WTC11 (cell line): ENCODE results near the gene AZIN2. TPM values are rescaled to one million over a fixed set of nuclear protein-coding genes. Genes with fewer than 3 reads are reported as not detected.

ENCODE experiments used
- ATAC-seq: fragments of 200-7000 bp; cut with Tn5 transposase; 2 replicates; pipeline ENCODE4 v1.10.0; 2021; ENCODE audit warnings: mild to moderate bottlenecking, moderate library complexity
- CTCF ChIA-PET: fragments of 300-600 bp; sonication (Branson Sonifier 250); formaldehyde crosslinking; loops from one replicate; lab custom pipeline; 2021; ENCODE audit warnings: antibody characterized with exemption; lab: Charles Lee
- POLR2A ChIA-PET: fragments of 350-600 bp; sonication (Branson Sonifier 250); formaldehyde crosslinking; loops from one replicate; lab custom pipeline; 2021; ENCODE audit warnings: antibody characterized with exemption; lab: Charles Lee
- DNase-seq: peaks from one replicate; pipeline ENCODE4 v3.0.0; 2021; ENCODE audit warnings: low spot score
- H3K27ac Mint-ChIP-seq: 2 replicates; pipeline ENCODE4 v1.8.0; 2021; ENCODE audit warnings: mixed read lengths
- H3K27me3 Mint-ChIP-seq: 2 replicates; pipeline ENCODE4 v1.8.0; 2021; ENCODE audit warnings: low read depth, mild to moderate bottlenecking, moderate library complexity, mixed read lengths
- H3K36me3 Mint-ChIP-seq: 2 replicates; pipeline ENCODE4 v1.8.0; 2021; ENCODE audit warnings: mixed read lengths
- H3K4me1 Mint-ChIP-seq: 2 replicates; pipeline ENCODE4 v1.8.0; 2022; ENCODE audit warnings: mixed read lengths
- H3K4me3 Mint-ChIP-seq: 2 replicates; pipeline ENCODE4 v1.8.0; 2021; ENCODE audit warnings: mild to moderate bottlenecking, moderate library complexity, mixed read lengths
- H3K9me3 Mint-ChIP-seq: 2 replicates; pipeline ENCODE4 v1.8.0; 2021; ENCODE audit warnings: mixed read lengths
- ATF1 ChIP-seq: sonication (generic); formaldehyde crosslinking; IDR thresholded peaks from 2 replicates; pipeline ENCODE4 v1.8.1; 2023; ENCODE audit warnings: mild to moderate bottlenecking, moderate library complexity, missing genetic modification reagents
- FOXP1 ChIP-seq: sonication (generic); formaldehyde crosslinking; IDR thresholded peaks from 2 replicates; pipeline ENCODE4 v1.8.0; 2022; ENCODE audit warnings: missing genetic modification reagents, mild to moderate bottlenecking, moderate library complexity, borderline replicate concordance
- GABPB1 ChIP-seq: sonication (generic); formaldehyde crosslinking; IDR thresholded peaks from 2 replicates; pipeline ENCODE4 v1.8.1; 2023; ENCODE audit warnings: mild to moderate bottlenecking, missing genetic modification reagents
- JUN ChIP-seq: sonication (generic); formaldehyde crosslinking; IDR thresholded peaks from 2 replicates; pipeline ENCODE4 v1.8.0; 2023; ENCODE audit warnings: mild to moderate bottlenecking, missing genetic modification reagents
- RORB ChIP-seq: fragments of 250-450 bp; sonication (Bioruptor Pico); IDR thresholded peaks from 2 replicates; pipeline ENCODE4 v1.9.0; 2021; ENCODE audit warnings: mild to moderate bottlenecking
- SMAD4 ChIP-seq: sonication (generic); formaldehyde crosslinking; IDR thresholded peaks from 2 replicates; pipeline ENCODE4 v1.8.0; 2022; ENCODE audit warnings: mild to moderate bottlenecking, missing genetic modification reagents
- SP1 ChIP-seq: sonication (generic); formaldehyde crosslinking; conservative IDR thresholded peaks from 2 replicates; pipeline ENCODE4 v1.8.1; 2022; ENCODE audit warnings: missing genetic modification reagents
- ZNF138 ChIP-seq: sonication (generic); formaldehyde crosslinking; conservative IDR thresholded peaks from 2 replicates; pipeline ENCODE4 v1.8.1; 2022; ENCODE audit warnings: mild to moderate bottlenecking, moderate library complexity, missing genetic modification reagents
- ZNF416 ChIP-seq: fragments of 250-450 bp; sonication (Bioruptor Pico); IDR thresholded peaks from 2 replicates; pipeline ENCODE4 v1.9.0; 2021; ENCODE audit warnings: mild to moderate bottlenecking, inconsistent platforms
- ZNF423 ChIP-seq: fragments of 250-450 bp; sonication (Bioruptor Pico); IDR thresholded peaks from 2 replicates; pipeline ENCODE4 v2.1.2; 2022; ENCODE audit warnings: mild to moderate bottlenecking, moderate library complexity
- ZNF671 ChIP-seq: fragments of 250-450 bp; sonication (Bioruptor Pico); IDR thresholded peaks from 2 replicates; pipeline ENCODE4 v1.8.0; 2021; ENCODE audit warnings: mild to moderate bottlenecking
- total RNA-seq: library from RNA; stranded (reverse); gene quantifications from 3 replicates; pipeline ENCODE4 v1.2.3, GENCODE V29; 2021
- TF ChIP-seq, protein P1 (sequence below): sonication (generic); formaldehyde crosslinking; IDR thresholded peaks from 2 replicates; pipeline ENCODE4 v1.8.1; 2023; ENCODE audit warnings: mild to moderate bottlenecking, missing genetic modification reagents, moderate library complexity
- TF ChIP-seq, protein P2 (sequence below): sonication (generic); formaldehyde crosslinking; IDR thresholded peaks from 2 replicates; pipeline ENCODE4 v1.8.1; 2022; ENCODE audit warnings: mild to moderate bottlenecking, missing genetic modification reagents, moderate library complexity, borderline replicate concordance
- TF ChIP-seq, protein P3 (sequence below): sonication (generic); formaldehyde crosslinking; IDR thresholded peaks from 2 replicates; pipeline ENCODE4 v1.8.0; 2022; ENCODE audit warnings: mild to moderate bottlenecking, missing genetic modification reagents
- TF ChIP-seq, protein P4 (sequence below): fragments of 250-450 bp; sonication (Bioruptor Pico); IDR thresholded peaks from 2 replicates; pipeline ENCODE4 v1.8.0; 2021; ENCODE audit warnings: mild to moderate bottlenecking
- TF ChIP-seq, protein P5 (sequence below): sonication (generic); formaldehyde crosslinking; IDR thresholded peaks from 2 replicates; pipeline ENCODE4 v1.8.0; 2023; ENCODE audit warnings: missing genetic modification reagents, mild to moderate bottlenecking, borderline replicate concordance
- TF ChIP-seq, protein P6 (sequence below): fragments of 200-600 bp; IDR thresholded peaks from 2 replicates; pipeline ENCODE4 v1.8.0; 2022; ENCODE audit warnings: antibody characterized with exemption

AZIN2 gene
- total RNA-seq, 1 experiment from 2014 or later, result 1.7 TPM

DNA sequence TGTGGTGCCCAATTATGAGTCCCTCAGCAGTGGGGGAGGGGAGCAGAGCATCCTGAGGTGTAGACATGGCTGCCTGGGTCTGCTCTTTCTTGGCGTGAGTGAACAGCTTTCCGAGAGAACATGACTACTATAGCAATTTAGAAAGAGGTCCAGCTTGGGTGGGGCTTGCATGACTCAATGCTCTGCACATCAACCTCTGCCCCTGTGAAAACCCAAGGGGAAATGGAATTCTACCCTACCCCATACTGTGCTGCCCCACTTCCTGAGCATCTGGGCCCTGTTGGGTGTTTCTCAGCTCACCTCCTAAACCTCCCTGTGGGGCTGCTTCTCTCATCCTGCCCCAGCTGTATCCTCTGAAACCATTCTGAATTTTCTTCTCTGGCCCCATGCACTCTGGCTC lies 8.2 kb upstream of the AZIN2 start:
- ChIA-PET CTCF (interaction anchor here (0.8 to 2.0 kb wide), 3 partner anchors 14 to 200 kb away, joined by 3 to 4 read pairs (median 3); no protein-coding TSS in a partner anchor), POLR2A (no interaction called here)
- peaks cover 22% of the 10 kb centered on the region for H3K27me3 Mint-ChIP-seq
- no peak overlapping the region for H3K27ac Mint-ChIP-seq
- no peak overlapping the region for H3K4me3 Mint-ChIP-seq
- ATAC-seq (no peak), DNase-seq (no peak)
- TF ChIP-seq ZNF138 (no peak), ZNF416 (CRISPR knock-in tag) (no peak), SP1 (CRISPR knock-in tag) (no peak), FOXP1 (CRISPR knock-in tag) (no peak), ATF1 (CRISPR knock-in tag) (no peak), SMAD4 (CRISPR knock-in tag) (no peak), ZNF423 (no peak), RORB (CRISPR knock-in tag) (no peak), JUN (CRISPR knock-in tag) (no peak), GABPB1 (no peak), ZNF671 (no peak)
- TF ChIP-seq, protein P1, sequence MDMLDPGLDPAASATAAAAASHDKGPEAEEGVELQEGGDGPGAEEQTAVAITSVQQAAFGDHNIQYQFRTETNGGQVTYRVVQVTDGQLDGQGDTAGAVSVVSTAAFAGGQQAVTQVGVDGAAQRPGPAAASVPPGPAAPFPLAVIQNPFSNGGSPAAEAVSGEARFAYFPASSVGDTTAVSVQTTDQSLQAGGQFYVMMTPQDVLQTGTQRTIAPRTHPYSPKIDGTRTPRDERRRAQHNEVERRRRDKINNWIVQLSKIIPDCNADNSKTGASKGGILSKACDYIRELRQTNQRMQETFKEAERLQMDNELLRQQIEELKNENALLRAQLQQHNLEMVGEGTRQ (CRISPR knock-in tag), result no peak
- TF ChIP-seq, protein P2, sequence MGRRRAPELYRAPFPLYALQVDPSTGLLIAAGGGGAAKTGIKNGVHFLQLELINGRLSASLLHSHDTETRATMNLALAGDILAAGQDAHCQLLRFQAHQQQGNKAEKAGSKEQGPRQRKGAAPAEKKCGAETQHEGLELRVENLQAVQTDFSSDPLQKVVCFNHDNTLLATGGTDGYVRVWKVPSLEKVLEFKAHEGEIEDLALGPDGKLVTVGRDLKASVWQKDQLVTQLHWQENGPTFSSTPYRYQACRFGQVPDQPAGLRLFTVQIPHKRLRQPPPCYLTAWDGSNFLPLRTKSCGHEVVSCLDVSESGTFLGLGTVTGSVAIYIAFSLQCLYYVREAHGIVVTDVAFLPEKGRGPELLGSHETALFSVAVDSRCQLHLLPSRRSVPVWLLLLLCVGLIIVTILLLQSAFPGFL, result no peak
- TF ChIP-seq, protein P3, sequence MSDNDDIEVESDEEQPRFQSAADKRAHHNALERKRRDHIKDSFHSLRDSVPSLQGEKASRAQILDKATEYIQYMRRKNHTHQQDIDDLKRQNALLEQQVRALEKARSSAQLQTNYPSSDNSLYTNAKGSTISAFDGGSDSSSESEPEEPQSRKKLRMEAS (CRISPR knock-in tag), result no peak
- TF ChIP-seq, protein P4, sequence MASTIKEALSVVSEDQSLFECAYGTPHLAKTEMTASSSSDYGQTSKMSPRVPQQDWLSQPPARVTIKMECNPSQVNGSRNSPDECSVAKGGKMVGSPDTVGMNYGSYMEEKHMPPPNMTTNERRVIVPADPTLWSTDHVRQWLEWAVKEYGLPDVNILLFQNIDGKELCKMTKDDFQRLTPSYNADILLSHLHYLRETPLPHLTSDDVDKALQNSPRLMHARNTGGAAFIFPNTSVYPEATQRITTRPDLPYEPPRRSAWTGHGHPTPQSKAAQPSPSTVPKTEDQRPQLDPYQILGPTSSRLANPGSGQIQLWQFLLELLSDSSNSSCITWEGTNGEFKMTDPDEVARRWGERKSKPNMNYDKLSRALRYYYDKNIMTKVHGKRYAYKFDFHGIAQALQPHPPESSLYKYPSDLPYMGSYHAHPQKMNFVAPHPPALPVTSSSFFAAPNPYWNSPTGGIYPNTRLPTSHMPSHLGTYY (CRISPR knock-in tag), result no peak
- TF ChIP-seq, protein P5, sequence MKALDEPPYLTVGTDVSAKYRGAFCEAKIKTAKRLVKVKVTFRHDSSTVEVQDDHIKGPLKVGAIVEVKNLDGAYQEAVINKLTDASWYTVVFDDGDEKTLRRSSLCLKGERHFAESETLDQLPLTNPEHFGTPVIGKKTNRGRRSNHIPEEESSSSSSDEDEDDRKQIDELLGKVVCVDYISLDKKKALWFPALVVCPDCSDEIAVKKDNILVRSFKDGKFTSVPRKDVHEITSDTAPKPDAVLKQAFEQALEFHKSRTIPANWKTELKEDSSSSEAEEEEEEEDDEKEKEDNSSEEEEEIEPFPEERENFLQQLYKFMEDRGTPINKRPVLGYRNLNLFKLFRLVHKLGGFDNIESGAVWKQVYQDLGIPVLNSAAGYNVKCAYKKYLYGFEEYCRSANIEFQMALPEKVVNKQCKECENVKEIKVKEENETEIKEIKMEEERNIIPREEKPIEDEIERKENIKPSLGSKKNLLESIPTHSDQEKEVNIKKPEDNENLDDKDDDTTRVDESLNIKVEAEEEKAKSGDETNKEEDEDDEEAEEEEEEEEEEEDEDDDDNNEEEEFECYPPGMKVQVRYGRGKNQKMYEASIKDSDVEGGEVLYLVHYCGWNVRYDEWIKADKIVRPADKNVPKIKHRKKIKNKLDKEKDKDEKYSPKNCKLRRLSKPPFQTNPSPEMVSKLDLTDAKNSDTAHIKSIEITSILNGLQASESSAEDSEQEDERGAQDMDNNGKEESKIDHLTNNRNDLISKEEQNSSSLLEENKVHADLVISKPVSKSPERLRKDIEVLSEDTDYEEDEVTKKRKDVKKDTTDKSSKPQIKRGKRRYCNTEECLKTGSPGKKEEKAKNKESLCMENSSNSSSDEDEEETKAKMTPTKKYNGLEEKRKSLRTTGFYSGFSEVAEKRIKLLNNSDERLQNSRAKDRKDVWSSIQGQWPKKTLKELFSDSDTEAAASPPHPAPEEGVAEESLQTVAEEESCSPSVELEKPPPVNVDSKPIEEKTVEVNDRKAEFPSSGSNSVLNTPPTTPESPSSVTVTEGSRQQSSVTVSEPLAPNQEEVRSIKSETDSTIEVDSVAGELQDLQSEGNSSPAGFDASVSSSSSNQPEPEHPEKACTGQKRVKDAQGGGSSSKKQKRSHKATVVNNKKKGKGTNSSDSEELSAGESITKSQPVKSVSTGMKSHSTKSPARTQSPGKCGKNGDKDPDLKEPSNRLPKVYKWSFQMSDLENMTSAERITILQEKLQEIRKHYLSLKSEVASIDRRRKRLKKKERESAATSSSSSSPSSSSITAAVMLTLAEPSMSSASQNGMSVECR (CRISPR knock-in tag), result no peak
- H3K9me3 Mint-ChIP-seq, result peaks cover 7% of the 10 kb centered on the region
- H3K4me1 Mint-ChIP-seq, result peaks cover 2% of the 10 kb centered on the region
- H3K36me3 Mint-ChIP-seq, result no peaks in the 10 kb centered on the region

DNA sequence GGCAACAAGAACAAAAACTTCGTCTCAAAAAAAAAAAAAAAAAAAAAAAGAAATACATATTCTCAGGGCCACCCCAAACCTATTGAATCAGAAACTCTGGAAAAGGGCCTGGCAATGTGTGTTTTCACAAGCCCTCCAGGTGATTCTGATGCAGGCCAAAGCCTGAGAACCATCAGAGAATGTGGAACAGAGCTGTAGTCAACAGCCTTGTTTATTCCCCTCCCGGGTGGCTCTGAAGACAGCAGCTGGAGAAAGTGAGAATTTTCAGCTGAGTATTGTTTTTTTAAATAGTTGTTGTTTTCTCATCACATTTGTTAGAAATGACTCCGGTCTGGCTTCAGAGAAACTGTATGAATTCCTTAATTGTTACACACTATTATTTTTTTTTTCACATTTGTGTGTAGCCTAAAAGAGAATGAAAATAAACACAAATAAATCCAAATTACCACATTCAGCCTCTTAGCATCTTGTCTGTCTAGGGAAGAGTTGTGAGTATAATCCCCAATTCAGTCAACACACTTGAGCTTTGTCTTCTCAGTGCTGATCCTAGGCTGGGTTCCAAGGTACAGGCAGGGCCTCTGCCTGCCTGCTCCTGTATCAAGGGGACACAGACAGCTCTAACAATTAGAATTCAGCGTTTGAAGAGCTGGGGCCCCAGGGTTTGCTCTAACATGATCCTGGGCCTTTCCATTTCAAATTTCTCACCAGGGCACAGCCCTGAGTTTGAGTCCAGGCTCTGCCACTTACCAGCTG lies 6.6 kb upstream of the AZIN2 start:
- H3K9me3 Mint-ChIP-seq, result peaks cover 6% of the 10 kb centered on the region; the same call in 1 of the 2 replicates
- H3K27ac Mint-ChIP-seq, result no peak overlapping the region
- no peak for ATAC-seq
- TF ChIP-seq, protein P6, sequence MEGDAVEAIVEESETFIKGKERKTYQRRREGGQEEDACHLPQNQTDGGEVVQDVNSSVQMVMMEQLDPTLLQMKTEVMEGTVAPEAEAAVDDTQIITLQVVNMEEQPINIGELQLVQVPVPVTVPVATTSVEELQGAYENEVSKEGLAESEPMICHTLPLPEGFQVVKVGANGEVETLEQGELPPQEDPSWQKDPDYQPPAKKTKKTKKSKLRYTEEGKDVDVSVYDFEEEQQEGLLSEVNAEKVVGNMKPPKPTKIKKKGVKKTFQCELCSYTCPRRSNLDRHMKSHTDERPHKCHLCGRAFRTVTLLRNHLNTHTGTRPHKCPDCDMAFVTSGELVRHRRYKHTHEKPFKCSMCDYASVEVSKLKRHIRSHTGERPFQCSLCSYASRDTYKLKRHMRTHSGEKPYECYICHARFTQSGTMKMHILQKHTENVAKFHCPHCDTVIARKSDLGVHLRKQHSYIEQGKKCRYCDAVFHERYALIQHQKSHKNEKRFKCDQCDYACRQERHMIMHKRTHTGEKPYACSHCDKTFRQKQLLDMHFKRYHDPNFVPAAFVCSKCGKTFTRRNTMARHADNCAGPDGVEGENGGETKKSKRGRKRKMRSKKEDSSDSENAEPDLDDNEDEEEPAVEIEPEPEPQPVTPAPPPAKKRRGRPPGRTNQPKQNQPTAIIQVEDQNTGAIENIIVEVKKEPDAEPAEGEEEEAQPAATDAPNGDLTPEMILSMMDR, result no peak
- H3K4me1 Mint-ChIP-seq, result no peaks in the 10 kb centered on the region
- ChIA-PET POLR2A (interaction anchor here (0.6 kb wide), 1 partner anchor 436 kb away, joined by 7 read pairs; no protein-coding TSS in a partner anchor), CTCF (interaction anchor here (0.7 to 0.9 kb wide), 3 partner anchors 12 to 569 kb away, joined by 3 to 4 read pairs (median 3); no protein-coding TSS in a partner anchor)
- DNase-seq, result no peak
- no peaks in the 10 kb centered on the region for H3K36me3 Mint-ChIP-seq
- H3K4me3 Mint-ChIP-seq, result no peak overlapping the region
- peaks cover 25% of the 10 kb centered on the region for H3K27me3 Mint-ChIP-seq
